Neural cell (in vitro differentiated cells): ENCODE measurements around the gene PRKG1.

Experiments
- CTCF ChIP-seq: fragments of 450-650 bp; IDR thresholded peaks from 2 replicates; pipeline ENCODE4 v1.5.1; 2014; ENCODE audit warnings: antibody characterized with exemption, mild to moderate bottlenecking, moderate library complexity; ENCODE audit not compliant: poor library complexity, severe bottlenecking
- POLR2AphosphoS5 ChIP-seq: IDR thresholded peaks from 2 replicates; pipeline ENCODE4 v1.6.1; 2012
- RAD21 ChIP-seq: fragments of 450-650 bp; conservative IDR thresholded peaks from 2 replicates; pipeline ENCODE4 v1.6.1; 2014; ENCODE audit warnings: antibody characterized with exemption, mild to moderate bottlenecking, moderate library complexity
- SMC3 ChIP-seq: fragments of 450-650 bp; conservative IDR thresholded peaks from 2 replicates; pipeline ENCODE4 v1.6.1; 2014; ENCODE audit warnings: antibody characterized with exemption, mild to moderate bottlenecking, moderate library complexity; ENCODE audit not compliant: poor library complexity

DNA sequence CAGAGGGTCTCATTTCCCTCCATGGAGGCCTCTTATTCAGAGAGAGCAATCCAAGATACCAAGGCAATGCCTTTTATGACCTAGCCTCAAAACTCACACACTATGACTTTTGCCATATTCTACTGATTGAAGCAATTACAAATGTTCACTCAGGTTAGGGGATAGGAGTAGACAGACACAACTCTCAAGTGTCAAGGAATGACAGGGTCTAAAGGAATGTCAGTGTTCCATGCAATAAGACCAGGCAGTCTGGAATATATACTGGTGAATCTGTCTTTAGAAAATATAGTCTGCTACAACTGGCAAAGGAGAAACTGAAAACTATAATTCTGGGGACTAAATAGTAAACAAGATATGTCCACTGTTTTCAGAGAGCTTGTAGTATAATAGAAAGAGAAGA lies 283.9 kb downstream of the PRKG1 start:
- no peak for TF ChIP-seq POLR2AphosphoS5
- no peak for TF ChIP-seq SMC3
- TF ChIP-seq CTCF, result no peak
- no peak for TF ChIP-seq RAD21
